Measurements from ENCODE around the gene GLRX3.

The GLRX3 gene

DNA sequence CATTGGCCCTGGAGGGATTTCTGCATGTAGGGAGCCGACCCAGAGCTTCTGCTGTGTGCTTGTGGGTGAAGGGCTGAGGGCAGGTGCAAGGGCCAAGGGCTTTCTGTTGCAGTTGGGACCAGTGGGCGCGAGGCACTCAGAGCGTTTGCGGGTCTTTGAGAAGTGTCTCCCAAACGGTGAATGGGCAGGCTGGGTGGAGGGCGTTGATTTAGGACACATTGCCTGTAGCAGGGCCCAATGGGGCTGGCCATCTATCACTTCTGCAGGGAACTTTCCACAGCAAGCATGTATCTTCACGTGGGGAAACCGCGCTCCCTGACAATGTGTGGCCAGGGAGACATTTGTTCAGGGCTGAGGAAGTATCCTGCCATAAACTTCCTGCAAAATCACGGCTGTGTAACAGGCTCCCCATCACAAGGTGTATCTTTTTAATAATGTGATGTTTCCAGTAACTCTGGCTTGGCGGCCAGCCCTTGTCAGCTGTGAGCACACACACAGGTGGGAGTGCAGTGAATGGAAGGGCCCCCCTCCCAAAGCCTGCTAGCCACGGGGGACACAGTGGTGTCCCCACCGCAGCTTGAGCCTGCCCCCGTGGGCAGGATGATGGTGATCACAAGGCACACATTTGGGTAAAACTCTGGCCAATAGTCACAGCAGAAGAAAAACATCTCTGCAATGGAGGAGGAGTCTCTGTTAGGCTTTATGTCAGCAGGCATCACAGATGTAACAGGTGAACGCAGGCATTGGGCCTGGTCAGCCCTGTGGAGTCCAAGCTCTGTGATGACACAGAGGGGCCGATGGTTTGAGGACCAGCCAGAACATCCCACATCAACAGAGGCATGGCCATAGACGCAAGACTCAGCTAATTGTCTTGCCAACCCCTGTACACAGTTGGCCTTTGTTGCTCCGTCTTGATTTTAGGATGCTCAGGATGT is 84.3 kb downstream of the GLRX3 start:
- in situ Hi-C loops (cut with HindIII; ENCODE audit: low pct_ligation_motif_present, low pct_unique_long_range_greater_than_20kb, low sequenced_read_pairs): no loop called here
- DNase-seq: no peak

DNA sequence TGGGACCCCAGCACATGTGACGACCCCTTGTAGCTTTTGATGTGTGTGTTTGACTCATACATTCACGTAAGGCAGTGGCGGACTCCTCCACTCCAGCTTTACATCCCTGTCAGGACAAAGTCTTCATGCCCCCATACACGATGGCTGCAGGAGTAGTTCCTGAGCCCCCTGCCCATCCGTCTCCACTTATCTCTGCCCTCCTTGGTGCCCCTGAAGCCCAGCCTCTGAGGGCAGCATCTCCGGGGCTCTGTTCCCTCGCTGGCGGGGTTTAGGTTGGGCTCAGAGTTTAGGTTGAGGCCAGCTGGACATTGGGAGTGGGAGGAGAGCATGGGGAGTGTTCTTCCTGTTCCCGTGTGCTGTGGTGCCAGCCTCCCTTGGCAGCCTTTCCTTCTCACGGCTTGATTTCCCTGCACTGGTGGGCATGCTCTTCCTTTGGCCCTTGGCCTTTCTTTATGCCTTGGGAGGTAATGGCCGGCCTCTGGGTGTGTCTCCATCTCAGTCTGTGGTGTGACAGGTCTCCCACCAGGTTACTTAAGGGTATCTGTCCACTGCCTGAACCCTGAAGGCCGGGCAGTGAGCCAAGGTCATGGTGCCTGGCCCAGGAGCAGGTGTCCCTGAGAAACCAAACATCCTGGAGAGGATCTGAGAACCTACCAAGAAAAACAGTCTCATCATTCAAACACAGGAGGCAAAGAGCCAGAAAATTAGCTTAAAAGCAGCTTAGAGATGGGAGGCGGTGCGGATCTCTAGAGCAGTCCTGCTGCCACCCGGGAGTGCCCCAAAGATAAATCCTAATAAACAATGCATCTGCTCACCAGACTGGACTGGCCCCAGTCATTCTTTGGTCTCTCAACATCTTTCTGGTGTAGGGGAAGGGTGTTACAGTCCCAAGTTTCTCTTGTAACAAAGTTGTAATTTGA is 85.5 kb downstream of the GLRX3 start:
- in situ Hi-C loops (cut with HindIII; ENCODE audit: low pct_ligation_motif_present, low pct_unique_long_range_greater_than_20kb, low sequenced_read_pairs): no loop called here
- DNase-seq: no peak

DNA sequence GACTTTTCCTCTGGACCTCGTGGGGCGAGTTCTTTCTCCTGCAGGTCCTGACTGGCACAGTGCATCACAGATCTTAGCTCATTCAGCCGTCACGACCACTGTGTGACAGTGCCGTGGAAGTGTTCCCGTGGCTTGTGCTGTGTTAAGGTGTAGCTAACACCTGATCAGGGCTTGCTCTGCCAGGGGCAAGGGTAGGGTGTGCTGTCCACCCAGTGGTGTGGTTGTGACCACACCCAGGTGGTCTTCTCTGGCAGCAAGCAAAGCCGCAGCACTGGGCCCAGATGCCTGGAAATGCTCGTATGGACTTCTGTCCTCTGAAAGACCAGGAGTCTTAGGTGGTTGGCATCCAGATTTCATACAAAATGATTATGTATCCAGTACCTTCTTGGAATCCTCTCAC is 86.2 kb downstream of the GLRX3 start:
- in situ Hi-C loops (cut with HindIII; ENCODE audit: low pct_ligation_motif_present, low pct_unique_long_range_greater_than_20kb, low sequenced_read_pairs): no loop called here
- no peak for DNase-seq

DNA sequence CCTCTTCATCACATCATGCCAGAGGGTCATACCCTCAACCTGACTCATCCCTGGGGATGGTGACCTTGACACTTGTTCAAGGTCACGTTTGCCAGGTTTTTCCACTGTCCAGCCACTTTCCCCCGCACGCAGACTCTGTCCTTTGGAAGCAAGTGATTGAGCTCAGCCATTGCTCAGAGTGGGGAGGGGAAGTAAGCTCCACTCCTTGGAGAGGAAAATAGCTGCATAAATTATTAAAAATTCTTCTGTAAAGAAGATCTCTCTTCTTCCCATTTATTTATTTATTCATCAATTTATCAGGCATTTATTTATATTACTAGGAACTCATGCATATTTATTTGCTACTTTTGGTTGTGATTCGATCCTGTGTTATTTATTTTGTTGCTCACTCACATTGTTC is 88.0 kb downstream of the GLRX3 start:
- no peak for DNase-seq
- in situ Hi-C loops (cut with HindIII; ENCODE audit: low pct_ligation_motif_present, low pct_unique_long_range_greater_than_20kb, low sequenced_read_pairs): no loop called here

DNA sequence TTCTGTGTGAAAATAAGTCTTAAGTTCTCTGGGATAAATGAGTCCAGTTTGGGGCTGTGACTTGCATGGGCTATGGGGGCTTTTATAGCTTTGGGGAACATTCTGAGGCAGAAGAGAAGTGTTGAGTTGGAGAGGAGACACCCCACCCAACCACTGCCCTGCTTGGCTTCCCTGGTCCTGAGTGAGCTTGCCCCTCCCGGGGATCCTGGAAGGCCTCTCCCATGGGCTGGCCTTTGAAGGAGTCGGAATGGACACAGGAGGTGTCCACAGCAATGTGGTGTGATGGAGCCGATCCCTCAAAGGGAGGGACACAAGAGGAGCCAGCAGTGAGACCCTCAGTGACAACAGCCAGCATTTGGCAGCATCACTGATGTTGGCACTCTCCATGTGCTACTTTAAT is 89.8 kb downstream of the GLRX3 start:
- in situ Hi-C loops (cut with HindIII; ENCODE audit: low pct_ligation_motif_present, low pct_unique_long_range_greater_than_20kb, low sequenced_read_pairs): no loop called here
- DNase-seq: no peak

DNA sequence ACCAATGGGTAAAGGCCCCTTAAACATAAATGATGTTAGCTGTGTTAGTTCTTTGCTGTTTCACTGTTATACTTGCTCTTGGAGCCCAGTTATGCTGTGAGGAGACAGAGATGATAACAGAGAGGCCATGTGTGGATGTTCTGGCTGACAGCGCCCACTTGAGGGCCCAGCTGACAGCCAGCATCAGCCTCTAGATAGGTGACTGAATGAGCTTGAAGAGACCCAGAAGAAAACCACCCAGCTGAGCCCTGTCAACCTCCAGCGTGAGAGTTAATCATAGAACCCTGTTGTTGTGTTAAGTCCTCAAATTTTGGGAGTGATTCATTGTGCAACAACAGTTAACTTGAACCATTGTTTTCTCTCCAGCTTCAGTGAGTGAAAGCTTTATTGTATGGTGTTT is 91.7 kb downstream of the GLRX3 start:
- DNase-seq: no peak
- in situ Hi-C loops (cut with HindIII; ENCODE audit: low pct_ligation_motif_present, low pct_unique_long_range_greater_than_20kb, low sequenced_read_pairs): no loop called here
